Epidermal melanocyte (primary cell): ENCODE measurements around the gene ZNF786.
"Not testable (repeated sequence)": the region's sequence is repeated elsewhere in the genome, so short reads cannot be mapped to it uniquely, and the experiment has no call there.

Experiments used
- DNase-seq: peaks from one replicate; pipeline ENCODE4 v3.0.0; 2011; ENCODE audit warnings: low spot score; ENCODE audit not compliant: insufficient read length

Gene ZNF786

DNA sequence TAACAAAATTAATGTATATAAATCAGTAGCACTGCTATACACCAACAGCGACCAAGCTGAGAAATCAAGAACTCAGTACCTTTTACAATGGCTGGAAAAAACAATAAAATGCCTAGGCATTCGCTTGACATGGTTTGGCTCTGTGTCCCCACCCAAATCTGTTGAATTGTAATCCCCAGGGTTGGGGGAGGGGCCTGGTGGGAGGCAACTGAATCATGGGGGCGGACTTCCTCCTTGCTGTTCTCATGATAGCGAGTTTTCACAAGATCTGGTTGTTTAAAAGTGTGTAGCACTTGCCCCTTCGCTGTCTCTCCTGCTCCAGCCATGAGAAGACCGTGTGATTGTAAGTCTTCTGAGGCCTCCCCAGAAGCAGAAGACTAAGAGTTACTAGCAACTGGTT lies 8.6 kb downstream of the ZNF786 start:
- no peak for DNase-seq

- no peak for DNase-seq
These were observed 12.9 kb downstream of the ZNF786 start for GRCh38 chr7:149077594-149077993.

GRCh38 chr7:149075286-149075685 lies 15.2 kb downstream of the ZNF786 start:
- no peak for DNase-seq

DNA sequence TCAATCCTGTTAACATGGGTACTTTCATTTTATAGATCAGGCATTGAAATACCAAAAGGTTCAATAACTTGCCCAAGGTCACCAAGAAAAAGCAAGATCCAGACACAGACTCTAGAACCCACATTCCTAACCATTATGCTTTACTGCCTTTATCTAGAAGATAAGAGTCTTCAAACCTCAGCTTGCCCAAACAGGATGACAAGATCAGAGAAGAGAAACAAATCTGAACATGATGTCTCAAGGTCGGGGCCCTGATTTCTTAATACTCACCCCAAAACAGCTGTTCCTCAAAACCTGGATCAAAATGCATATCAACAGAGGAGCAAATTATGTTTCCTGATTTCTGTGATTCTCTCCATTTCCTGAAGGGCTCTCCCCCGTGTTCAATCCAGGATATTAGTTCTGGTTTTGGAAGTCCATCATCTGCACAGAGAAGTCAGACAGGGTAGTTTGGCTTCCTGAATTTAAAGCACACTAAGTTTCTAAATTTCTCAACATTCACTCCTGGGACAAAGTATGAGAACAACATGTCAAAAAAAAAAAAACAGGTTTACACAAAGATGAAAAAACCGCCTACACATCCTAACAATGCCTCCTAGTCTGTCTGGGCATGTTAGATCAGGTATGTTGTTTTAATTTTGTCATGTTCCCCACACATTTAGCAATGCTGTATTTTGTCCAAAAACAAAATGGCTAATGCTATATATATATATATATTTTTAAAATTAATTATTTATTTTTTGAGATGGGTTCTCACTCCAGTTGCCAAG lies 16.2 kb downstream of the ZNF786 start:
- DNase-seq: no peak

DNA sequence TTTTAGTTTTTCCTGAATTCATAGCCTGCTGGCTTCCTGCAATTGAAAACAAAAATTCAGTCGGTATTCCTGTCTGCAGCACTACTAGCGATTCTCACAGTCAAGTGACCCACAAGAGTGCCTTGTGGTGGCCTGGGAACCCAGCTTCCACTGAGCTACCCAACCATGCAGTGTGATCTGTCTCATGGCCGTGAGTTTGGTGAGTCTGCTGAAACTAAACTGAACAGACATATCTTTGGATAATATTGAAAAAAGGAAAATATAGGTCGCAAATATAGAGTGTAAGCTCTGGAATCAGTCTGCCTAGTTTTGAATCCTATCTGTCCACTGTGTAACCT lies 18.1 kb downstream of the ZNF786 start:
- no peak for DNase-seq

- DNase-seq: no peak
These were observed 18.7 kb downstream of the ZNF786 start for GRCh38 chr7:149071641-149072437.

GRCh38 chr7:149071182-149071635 lies 19.3 kb downstream of the ZNF786 start:
- DNase-seq: no peak

- no peak for DNase-seq
These were observed 20.0 kb downstream of the ZNF786 start for GRCh38 chr7:149070372-149071125.

- no peak for DNase-seq
These were observed 22.6 kb downstream of the ZNF786 start for GRCh38 chr7:149067869-149068268.

DNA sequence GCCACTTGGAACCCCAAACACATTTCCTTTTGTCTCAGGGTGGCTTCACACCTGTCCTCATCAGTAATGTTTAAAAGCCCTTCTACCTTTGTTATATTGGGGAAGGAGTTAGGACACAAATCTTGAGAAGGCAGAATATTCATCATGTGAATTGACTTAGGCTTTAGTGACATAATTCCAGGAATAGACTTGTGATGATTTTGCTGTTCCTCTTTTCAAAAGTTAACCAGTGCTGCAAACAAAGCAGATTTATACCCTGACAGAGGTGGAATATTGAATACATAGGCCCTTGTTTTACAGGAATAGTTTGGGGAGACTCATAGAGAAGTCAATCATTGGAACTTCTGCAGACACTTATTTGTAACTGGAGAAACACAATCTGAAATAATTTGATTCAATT lies 27.0 kb downstream of the ZNF786 start:
- DNase-seq: no peak

DNA sequence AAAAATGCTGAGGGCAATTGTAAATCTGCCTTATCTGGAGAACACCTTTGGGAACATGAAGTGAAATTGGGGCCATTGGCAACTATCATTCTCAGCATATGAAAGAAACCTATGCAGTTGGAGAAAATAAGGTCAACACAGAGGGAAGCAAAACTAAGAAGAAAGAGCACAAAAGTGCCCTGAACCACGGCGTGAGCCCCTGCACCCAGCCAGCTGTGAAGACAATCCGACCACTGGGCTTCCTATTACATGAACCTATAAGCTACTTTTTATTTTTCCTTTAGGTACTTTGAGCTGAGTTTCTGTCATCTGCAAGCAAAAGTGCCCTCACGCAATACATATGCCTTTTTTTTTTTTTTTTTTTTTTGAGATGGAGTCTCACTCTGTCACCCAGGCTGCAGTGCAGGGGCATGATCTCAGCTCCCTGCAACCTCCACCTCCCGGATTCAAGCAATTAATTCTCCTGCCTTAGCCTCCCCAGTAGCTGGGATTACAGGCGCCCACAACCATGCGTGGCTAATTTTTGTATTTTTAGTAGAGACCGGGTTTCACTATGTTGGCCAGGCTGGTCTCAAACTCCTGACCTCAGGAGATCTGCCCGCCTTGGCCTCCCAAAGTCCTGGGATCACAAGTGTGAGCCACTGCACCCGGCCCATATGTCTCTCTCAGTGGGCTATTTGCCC lies 28.2 kb downstream of the ZNF786 start:
- DNase-seq: not testable (repeated sequence)

DNA sequence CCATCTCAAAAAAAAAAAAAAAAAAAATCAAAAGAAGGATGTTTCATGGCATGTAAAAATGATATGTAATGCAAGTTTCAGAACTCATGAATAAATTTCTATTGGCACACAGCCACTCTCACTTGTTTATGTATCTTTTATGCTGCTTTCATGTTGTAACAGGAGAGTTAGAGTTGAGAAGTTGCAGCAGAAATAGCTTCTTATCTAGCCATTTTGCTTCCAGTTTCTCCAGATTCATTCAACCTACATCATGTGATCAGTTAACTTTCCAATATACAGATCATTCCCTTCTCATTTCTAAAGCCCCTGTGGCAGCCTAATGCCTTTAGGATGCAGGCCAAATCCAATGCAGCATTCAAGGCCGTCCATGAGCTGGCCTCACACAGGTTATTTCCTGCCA lies 30.4 kb downstream of the ZNF786 start:
- DNase-seq: no peak

DNA sequence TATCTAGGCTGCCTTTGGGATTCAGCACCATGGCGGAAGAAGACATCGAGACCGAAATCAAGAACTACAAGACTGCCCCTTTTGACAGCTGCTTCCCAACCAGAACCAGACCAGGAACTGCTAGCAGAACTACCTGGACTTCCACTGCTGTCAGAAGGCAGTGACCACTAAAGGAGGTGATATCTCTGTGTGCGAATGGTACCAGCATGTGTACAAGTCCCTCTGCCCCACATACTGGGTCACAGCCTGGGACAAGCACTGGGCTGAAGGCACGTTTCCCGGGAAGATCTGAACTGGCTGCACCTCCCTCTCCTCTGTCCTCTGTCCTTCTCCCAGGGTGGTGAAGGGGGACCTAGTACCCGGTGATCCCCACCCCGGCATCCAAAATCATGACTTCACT lies 36.6 kb downstream of the ZNF786 start:
- DNase-seq: no peak

- DNase-seq: no peak
These were observed 37.1 kb downstream of the ZNF786 start for GRCh38 chr7:149053384-149053783.

DNA sequence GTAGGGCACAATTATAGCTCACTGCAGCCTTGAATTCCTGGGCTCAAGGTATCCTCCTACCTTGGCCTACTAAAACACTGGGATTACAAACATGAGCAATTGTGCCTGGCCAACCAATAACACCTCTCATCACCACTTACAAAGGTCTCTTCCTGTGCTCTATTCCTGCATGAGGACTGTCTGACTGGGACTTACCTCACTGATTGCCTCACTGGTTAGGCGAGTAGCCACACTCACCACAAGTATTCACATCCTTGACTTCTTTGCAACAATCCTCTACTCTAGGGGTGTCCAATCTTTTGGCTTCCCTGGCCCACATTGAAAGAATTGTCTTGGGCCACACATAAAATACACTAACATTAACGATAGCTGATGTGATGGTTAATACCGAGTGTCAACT lies 39.6 kb downstream of the ZNF786 start:
- no peak for DNase-seq

DNA sequence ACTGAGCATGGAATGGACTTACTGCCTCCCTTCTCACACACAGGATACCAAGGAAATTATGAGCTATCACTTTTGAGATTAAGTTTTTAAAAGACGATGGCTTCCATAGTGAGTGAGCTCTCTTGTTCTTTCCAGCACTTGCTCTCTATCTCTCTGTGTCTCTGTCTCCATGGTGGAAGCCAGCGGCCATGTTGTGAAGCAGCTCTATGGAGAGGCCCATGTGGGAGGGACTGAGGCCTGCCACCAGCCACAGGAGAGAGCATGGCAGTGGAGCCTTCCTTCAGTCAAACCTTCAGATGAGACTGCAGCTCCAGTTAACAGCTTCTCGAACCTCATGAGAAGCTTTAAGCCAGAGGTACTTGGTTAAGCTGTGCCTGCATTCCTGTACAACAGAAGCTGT lies 41.7 kb downstream of the ZNF786 start:
- DNase-seq: no peak

GRCh38 chr7:149046416-149046815 lies 44.1 kb downstream of the ZNF786 start:
- no peak for DNase-seq

GRCh38 chr7:149043936-149044335 lies 46.6 kb downstream of the ZNF786 start:
- DNase-seq: no peak

DNA sequence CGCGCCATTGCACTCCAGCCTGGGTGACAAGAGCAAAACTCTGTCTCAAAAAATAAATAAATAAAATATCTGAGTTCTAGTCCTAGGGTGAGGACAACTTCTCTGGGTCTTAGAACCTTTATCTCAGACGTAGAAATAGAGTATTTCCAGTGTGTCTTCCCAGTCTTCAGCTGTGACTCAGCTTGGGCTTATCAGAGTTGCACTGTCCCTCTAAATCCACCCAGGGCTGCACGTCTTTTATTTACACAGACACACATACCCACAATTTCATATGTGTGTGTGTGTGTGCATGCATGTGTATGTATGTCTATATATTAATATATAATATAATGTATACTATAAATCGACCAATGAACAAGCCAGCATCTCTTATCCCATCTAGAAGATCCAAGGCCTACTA lies 49.2 kb downstream of the ZNF786 start:
- no peak for DNase-seq

- DNase-seq: not testable (repeated sequence)
These were observed 51.9 kb downstream of the ZNF786 start for GRCh38 chr7:149038641-149039040.

- DNase-seq: no peak
These were observed 53.8 kb downstream of the ZNF786 start for GRCh38 chr7:149036676-149037075.
